Middle frontal gyrus (tissue), 1 donor: ENCODE data around the gene GPC6.

Experiments
- DNase-seq: peaks from one replicate; pipeline ENCODE4 v3.0.0-alpha.2; 2015; ENCODE audit warnings: low spot score; ENCODE audit errors: extremely low spot score

Gene GPC6

GRCh38 chr13:93499991-93500390 lies 273.4 kb downstream of the GPC6 start:
- no peak for DNase-seq

- DNase-seq, result no peak
These were observed 275.5 kb downstream of the GPC6 start for GRCh38 chr13:93502071-93502470.

GRCh38 chr13:93502987-93503615 lies 276.5 kb downstream of the GPC6 start:
- no peak for DNase-seq

GRCh38 chr13:93505104-93505952 lies 278.7 kb downstream of the GPC6 start:
- DNase-seq, result no peak

GRCh38 chr13:93511011-93511410 lies 284.4 kb downstream of the GPC6 start:
- DNase-seq, result no peak

GRCh38 chr13:93515267-93515666 lies 288.7 kb downstream of the GPC6 start:
- no peak for DNase-seq

- no peak for DNase-seq
These were observed 291.1 kb downstream of the GPC6 start for GRCh38 chr13:93517658-93518057.

GRCh38 chr13:93521307-93521706 lies 294.7 kb downstream of the GPC6 start:
- DNase-seq, result no peak

GRCh38 chr13:93522501-93522900 lies 295.9 kb downstream of the GPC6 start:
- no peak for DNase-seq

GRCh38 chr13:93525087-93525486 lies 298.5 kb downstream of the GPC6 start:
- no peak for DNase-seq

GRCh38 chr13:93527748-93528297 lies 301.2 kb downstream of the GPC6 start:
- no peak for DNase-seq

GRCh38 chr13:93529961-93530360 lies 303.4 kb downstream of the GPC6 start:
- no peak for DNase-seq

GRCh38 chr13:93534181-93534700 lies 307.6 kb downstream of the GPC6 start:
- DNase-seq, result no peak

- no peak for DNase-seq
These were observed 308.6 kb downstream of the GPC6 start for GRCh38 chr13:93535251-93535650.

GRCh38 chr13:93539914-93540313 lies 313.3 kb downstream of the GPC6 start:
- DNase-seq, result no peak

- DNase-seq, result no peak
These were observed 321.3 kb downstream of the GPC6 start for GRCh38 chr13:93547886-93548285.

- no peak for DNase-seq
These were observed 322.9 kb downstream of the GPC6 start for GRCh38 chr13:93549326-93550005.

GRCh38 chr13:93550236-93550635 lies 323.6 kb downstream of the GPC6 start:
- DNase-seq, result no peak

GRCh38 chr13:93552596-93552995 lies 326.0 kb downstream of the GPC6 start:
- DNase-seq, result no peak

GRCh38 chr13:93554514-93554913 lies 327.9 kb downstream of the GPC6 start:
- DNase-seq, result no peak

- no peak for DNase-seq
These were observed 332.0 kb downstream of the GPC6 start for GRCh38 chr13:93558637-93559036.

- DNase-seq, result no peak
These were observed 333.1 kb downstream of the GPC6 start for GRCh38 chr13:93559718-93560117.
